Brain microvascular endothelial cell (primary cell): Measurements from ENCODE around the gene MOK.
"Not testable (repeated sequence)": the region's sequence is repeated elsewhere in the genome, so short reads cannot be mapped to it uniquely, and the experiment has no call there.

Source experiments
- DNase-seq: peaks from one replicate; pipeline ENCODE4 v3.0.0-alpha.2; 2020
- H3K27ac ChIP-seq: fragments of 250-450 bp; sonication (Bioruptor Pico); 2 replicates; pipeline ENCODE4 v1.5.1; 2020; ENCODE audit warnings: mild to moderate bottlenecking, moderate library complexity
- H3K27me3 ChIP-seq: fragments of 250-450 bp; sonication (Bioruptor Pico); replicated peaks from 2 replicates; pipeline ENCODE4 v1.5.1; 2020; ENCODE audit warnings: mild to moderate bottlenecking
- H3K36me3 ChIP-seq: fragments of 250-450 bp; sonication (Bioruptor Pico); replicated peaks from 2 replicates; pipeline ENCODE4 v1.5.1; 2020; ENCODE audit warnings: mild to moderate bottlenecking
- H3K4me3 ChIP-seq: 2 replicates; pipeline ENCODE4 v1.5.1; 2011; ENCODE audit warnings: low read depth, mild to moderate bottlenecking, control low read depth, low read length, moderate library complexity
- in situ Hi-C: cut with HindIII; loops from 2 replicates; pipeline ENCODE4 v1.10.0; 2017; ENCODE audit warnings: low sequenced_read_pairs, low pct_ligation_motif_present
- TF ChIP-seq, protein P1 (sequence below): IDR thresholded peaks from 2 replicates; pipeline ENCODE4 v1.5.1; 2011; ENCODE audit warnings: low read depth, mild to moderate bottlenecking, moderate library complexity, low read length, control low read depth, inconsistent platforms; ENCODE audit errors: missing control alignments

Gene MOK

GRCh38 chr14:102316338-102316742 is 11.4 kb upstream of the MOK start:
- TF ChIP-seq, protein P1, sequence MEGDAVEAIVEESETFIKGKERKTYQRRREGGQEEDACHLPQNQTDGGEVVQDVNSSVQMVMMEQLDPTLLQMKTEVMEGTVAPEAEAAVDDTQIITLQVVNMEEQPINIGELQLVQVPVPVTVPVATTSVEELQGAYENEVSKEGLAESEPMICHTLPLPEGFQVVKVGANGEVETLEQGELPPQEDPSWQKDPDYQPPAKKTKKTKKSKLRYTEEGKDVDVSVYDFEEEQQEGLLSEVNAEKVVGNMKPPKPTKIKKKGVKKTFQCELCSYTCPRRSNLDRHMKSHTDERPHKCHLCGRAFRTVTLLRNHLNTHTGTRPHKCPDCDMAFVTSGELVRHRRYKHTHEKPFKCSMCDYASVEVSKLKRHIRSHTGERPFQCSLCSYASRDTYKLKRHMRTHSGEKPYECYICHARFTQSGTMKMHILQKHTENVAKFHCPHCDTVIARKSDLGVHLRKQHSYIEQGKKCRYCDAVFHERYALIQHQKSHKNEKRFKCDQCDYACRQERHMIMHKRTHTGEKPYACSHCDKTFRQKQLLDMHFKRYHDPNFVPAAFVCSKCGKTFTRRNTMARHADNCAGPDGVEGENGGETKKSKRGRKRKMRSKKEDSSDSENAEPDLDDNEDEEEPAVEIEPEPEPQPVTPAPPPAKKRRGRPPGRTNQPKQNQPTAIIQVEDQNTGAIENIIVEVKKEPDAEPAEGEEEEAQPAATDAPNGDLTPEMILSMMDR: no peak
- in situ Hi-C loops: loop anchor here (10.0 kb wide), 1 partner anchor 82 kb away; no protein-coding TSS in a partner anchor
- Histone ChIP-seq H3K27me3 (no peaks in the 10 kb centered on the region), H3K36me3 (no peaks in the 10 kb centered on the region), H3K27ac (peak overlapping the region; percentile 78), H3K4me3 (peak overlapping the region; percentile 46)
- DNase-seq: peak; percentile 78

- DNase-seq: no peak
- in situ Hi-C loops: loop anchor here (10.0 kb wide), 1 partner anchor 80 kb away; no protein-coding TSS in a partner anchor
- no peaks in the 10 kb centered on the region for H3K36me3 ChIP-seq
- H3K27ac ChIP-seq: no peak overlapping the region
- no peak overlapping the region for H3K4me3 ChIP-seq
- H3K27me3 ChIP-seq: no peaks in the 10 kb centered on the region
- TF ChIP-seq, protein P1: no peak
Measured at GRCh38 chr14:102315121-102315520, 10.2 kb upstream of the MOK start.

DNA sequence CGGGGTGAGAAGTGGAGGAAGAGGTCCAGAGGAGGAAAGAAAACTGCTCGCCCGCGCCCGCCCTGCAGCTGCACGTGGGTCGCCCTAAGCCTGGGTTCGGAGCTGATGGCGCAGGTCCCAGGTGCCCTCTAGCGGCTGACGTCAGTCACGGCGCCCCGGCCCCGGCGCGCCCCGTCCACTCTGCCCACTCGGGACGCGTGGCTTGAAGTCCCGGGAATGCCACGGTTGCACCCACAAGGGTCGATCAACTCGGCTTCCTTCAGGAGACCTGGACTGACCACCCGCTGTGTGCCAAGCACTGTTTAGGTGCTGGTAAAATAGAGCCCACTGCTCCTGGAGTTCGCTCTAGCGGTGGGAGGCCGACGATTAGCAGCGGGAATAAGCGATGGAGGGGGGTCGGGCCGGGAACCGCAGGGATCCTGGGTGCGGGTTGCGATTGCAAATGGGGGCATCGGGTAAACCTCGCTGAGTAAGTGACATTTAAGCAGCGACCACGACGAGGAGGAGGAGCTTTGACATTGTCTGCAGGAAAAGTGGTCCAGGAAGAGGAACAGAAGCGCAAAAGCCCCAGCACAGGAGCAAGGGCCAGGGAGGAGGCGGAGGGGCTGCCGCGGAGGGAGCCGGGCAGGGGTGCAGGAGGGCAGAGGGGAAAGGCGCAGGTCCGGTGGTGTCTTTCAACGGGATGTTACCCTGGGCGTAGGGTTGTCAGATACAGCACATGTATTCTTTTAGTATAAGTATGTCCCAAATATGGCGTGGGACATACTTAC is 9.5 kb upstream of the MOK start:
- in situ Hi-C loops: loop anchor here (10.0 kb wide), 1 partner anchor 80 kb away; no protein-coding TSS in a partner anchor
- H3K27ac ChIP-seq: peak overlapping the region; percentile 47
- TF ChIP-seq, protein P1: peak; percentile 88
- H3K4me3 ChIP-seq: peak overlapping the region; percentile 63
- peak; percentile 72 for DNase-seq
- H3K36me3 ChIP-seq: no peaks in the 10 kb centered on the region
- no peaks in the 10 kb centered on the region for H3K27me3 ChIP-seq

GRCh38 chr14:102303664-102304063 is 1.3 kb downstream of the MOK start:
- peak overlapping the region; percentile 88 for H3K27ac ChIP-seq
- TF ChIP-seq, protein P1: no peak
- no peak for DNase-seq
- peak overlapping the region; percentile 95 for H3K4me3 ChIP-seq
- H3K27me3 ChIP-seq: no peaks in the 10 kb centered on the region
- in situ Hi-C loops: no loop called here
- H3K36me3 ChIP-seq: no peaks in the 10 kb centered on the region

DNA sequence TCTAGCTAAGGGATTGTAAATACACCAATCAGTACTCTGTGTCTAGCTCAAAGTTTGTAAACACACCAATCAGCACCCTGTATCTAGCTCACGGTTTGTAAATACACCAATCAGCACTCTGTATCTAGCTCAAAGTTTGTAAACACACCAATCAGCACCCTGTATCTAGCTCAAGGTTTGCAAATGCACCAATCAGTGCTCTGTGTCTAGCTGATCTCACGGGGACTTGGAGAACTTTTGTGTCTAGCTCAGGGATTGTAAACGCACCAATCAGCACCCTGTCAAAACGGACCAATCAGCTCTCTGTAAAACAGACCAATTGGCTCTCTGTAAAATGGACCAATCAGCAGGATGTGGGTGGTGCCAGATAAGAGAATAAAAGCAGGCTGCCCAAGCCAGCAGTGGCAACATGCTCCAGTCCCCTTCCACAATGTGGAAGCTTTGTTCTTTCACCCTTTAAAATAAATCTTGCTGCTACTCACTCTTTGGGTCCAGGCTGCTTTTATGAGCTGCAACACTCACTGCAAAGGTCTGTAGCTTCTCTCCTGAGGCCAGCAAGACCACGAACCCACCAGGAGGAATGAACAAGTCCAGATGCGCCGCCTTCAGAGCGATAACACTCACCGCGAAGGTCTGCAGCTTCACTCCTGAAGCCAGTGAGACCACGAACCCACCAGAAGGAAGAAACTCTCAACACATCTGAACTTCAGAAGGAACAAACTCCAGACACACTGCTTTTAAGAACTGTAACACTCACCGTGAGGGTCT is 6.5 kb downstream of the MOK start:
- DNase-seq, H3K4me3 ChIP-seq, in situ Hi-C loops, H3K27ac ChIP-seq, H3K27me3 ChIP-seq, H3K36me3 ChIP-seq: not testable (repeated sequence)

DNA sequence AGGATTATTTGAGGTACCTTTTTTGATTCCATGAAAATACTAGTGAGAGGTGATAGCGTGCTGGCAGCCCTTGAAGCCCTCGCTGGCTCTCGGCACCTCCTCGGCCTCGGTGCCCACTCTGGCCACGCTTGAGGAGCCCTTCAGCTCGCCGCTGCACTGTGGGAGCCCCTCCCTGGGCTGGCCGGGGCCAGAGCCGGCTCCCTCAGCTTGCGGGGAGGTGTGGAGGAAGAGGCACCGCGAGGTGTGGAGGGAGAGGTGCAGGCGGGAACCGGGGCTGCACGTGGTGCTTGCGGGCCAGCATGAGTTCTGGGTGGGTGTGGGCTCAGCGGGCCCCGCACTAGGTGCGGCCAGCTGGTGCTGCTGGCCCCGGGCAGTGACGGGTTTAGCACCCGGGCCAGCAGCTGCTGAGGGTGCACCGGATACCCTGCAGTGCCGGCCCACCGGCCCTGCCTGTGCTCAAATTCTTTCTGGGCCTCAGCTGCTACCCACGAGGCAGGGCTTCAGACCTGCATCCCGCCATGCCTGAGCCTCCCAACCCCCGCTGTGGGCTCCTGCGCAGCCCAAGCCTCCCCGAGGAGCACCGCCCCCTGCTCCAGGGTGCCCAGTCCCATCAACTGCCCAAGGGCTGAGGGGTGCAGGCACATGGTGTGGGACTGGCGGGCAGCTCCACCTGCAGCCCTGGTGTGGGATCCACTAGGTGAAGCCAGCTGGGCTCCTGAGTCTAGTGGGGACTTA is 7.4 kb downstream of the MOK start:
- TF ChIP-seq, protein P1: no peak
- Histone ChIP-seq H3K27me3 (no peaks in the 10 kb centered on the region), H3K4me3 (no peak overlapping the region), H3K27ac (no peak overlapping the region), H3K36me3 (peaks cover 6% of the 10 kb centered on the region)
- in situ Hi-C loops: no loop called here
- no peak for DNase-seq
